ENCODE results near the gene ERN1. TPM values are rescaled to one million over a fixed set of nuclear protein-coding genes. Genes with fewer than 3 reads are reported as not detected.

The ERN1 gene
- total RNA-seq, 1 experiment from 2014 or later = 27.5 TPM

DNA sequence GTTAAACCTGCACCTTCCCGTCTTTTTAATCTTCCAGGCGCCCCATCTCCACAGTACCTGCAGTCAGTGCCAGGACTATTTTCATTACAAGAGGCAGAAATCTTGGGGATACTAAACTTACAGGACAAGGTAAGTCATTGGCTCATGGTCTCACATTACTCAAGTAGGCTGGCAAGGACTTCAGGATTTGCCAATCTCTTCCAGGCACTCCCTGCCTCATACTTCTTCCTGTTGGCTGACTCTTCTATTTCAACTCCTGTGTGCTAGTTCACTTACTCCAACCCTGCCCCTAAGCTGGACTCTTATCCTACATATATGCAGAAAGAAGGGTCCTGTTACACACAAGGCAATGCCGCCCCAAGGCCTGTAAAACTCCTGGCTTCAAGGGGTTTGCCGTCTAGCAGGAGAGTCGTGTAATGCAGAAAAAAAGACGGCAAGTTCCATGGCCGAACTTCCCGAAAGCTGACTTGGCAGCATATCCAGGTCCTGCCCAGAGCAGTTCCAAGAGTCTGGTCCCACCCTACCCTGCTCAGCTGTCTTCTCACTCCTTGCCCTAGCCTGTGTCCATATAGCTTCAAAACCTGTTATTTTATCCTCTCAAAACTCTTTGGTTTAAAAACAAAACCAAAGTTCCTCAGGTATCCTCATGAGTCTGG, 14.8 kb downstream of the ERN1 start:
- no peaks in the 10 kb centered on the region for H3K27me3 ChIP-seq (replicated peaks; ENCODE audit: control insufficient read depth, insufficient read depth, low read length)
- POLR2A ChIA-PET = interaction anchor here (0.6 kb wide), 1 partner anchor 11 kb away, joined by 3 read pairs; no protein-coding TSS in a partner anchor
- no peak overlapping the region for H3K27ac Mint-ChIP-seq (ENCODE audit: unreplicated experiment)
- CTCF ChIA-PET = no interaction called here
- peaks cover 16% of the 10 kb centered on the region for H3K4me1 Mint-ChIP-seq (ENCODE audit: low read depth, unreplicated experiment)
- intact Hi-C loops (cut with micrococcal nuclease; ENCODE audit: unreplicated experiment) = no loop called here
- BruUV-seq (replicated peaks) = no TSS peak
- no peaks in the 10 kb centered on the region for H3K9me3 ChIP-seq
- H3K27me3 Mint-ChIP-seq (ENCODE audit: insufficient read depth, unreplicated experiment) = no peaks in the 10 kb centered on the region
- H3K4me3 ChIP-seq (ENCODE audit: low read depth, low read length) = no peak overlapping the region
- peaks cover 11% of the 10 kb centered on the region for H3K36me3 Mint-ChIP-seq (ENCODE audit: insufficient read depth, unreplicated experiment)
- H3K4me3 Mint-ChIP-seq (ENCODE audit: unreplicated experiment) = no peak overlapping the region
- TF ChIP-seq, protein P1, sequence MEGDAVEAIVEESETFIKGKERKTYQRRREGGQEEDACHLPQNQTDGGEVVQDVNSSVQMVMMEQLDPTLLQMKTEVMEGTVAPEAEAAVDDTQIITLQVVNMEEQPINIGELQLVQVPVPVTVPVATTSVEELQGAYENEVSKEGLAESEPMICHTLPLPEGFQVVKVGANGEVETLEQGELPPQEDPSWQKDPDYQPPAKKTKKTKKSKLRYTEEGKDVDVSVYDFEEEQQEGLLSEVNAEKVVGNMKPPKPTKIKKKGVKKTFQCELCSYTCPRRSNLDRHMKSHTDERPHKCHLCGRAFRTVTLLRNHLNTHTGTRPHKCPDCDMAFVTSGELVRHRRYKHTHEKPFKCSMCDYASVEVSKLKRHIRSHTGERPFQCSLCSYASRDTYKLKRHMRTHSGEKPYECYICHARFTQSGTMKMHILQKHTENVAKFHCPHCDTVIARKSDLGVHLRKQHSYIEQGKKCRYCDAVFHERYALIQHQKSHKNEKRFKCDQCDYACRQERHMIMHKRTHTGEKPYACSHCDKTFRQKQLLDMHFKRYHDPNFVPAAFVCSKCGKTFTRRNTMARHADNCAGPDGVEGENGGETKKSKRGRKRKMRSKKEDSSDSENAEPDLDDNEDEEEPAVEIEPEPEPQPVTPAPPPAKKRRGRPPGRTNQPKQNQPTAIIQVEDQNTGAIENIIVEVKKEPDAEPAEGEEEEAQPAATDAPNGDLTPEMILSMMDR (IDR thresholded peaks at IDR 0.05; ENCODE audit: insufficient read depth in 1 of 2, low read depth in 1 of 2, low read length in 1 of 2, severe bottlenecking in 1 of 2, unreplicated experiment in 1 of 2) = no peak
- peaks cover 16% of the 10 kb centered on the region for H3K4me1 ChIP-seq
- H3K9me3 Mint-ChIP-seq (ENCODE audit: unreplicated experiment) = no peaks in the 10 kb centered on the region
- no peak for DNase-seq
- H3K36me3 ChIP-seq (ENCODE audit: control insufficient read depth, insufficient read depth, low read length) = no peaks in the 10 kb centered on the region

DNA sequence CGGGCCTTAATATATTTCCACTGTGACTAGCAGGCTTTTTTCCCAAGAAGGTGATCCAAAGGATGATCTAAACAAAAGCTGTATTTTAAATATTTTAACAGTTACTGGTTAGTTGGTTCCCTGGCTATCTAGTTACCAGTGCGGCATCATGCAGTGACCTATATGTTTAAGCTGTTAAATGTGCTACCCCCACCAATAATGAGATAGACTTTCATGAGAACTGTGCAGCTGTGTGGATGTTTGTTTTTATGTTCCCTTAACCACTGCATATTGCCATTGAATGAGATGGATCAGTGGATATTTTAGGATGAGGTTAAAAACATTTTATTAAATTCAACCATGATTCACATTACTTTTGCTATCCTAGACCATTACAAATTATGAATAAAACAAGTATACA, 16.9 kb downstream of the ERN1 start:
- Histone ChIP-seq H3K27me3 (replicated peaks; ENCODE audit: control insufficient read depth, insufficient read depth, low read length) (no peaks in the 10 kb centered on the region), H3K4me3 (ENCODE audit: low read depth, low read length) (no peak overlapping the region), H3K4me1 (peaks cover 28% of the 10 kb centered on the region), H3K36me3 (ENCODE audit: control insufficient read depth, insufficient read depth, low read length) (no peaks in the 10 kb centered on the region), H3K9me3 (no peaks in the 10 kb centered on the region)
- Mint-ChIP-seq H3K4me1 (ENCODE audit: low read depth, unreplicated experiment) (peaks cover 26% of the 10 kb centered on the region), H3K27ac (ENCODE audit: unreplicated experiment) (no peak overlapping the region), H3K27me3 (ENCODE audit: insufficient read depth, unreplicated experiment) (no peaks in the 10 kb centered on the region), H3K4me3 (ENCODE audit: unreplicated experiment) (no peak overlapping the region), H3K9me3 (ENCODE audit: unreplicated experiment) (no peaks in the 10 kb centered on the region), H3K36me3 (ENCODE audit: insufficient read depth, unreplicated experiment) (peaks cover 11% of the 10 kb centered on the region)
- no TSS peak for BruUV-seq (replicated peaks)
- CTCF ChIA-PET = no interaction called here
- POLR2A ChIA-PET = interaction anchor here (0.7 kb wide), 1 partner anchor 17 kb away, joined by 4 read pairs; no protein-coding TSS in a partner anchor
- no peak for DNase-seq
- intact Hi-C loops (cut with micrococcal nuclease; ENCODE audit: unreplicated experiment) = no loop called here
- TF ChIP-seq, protein P1 (IDR thresholded peaks at IDR 0.05; ENCODE audit: insufficient read depth in 1 of 2, low read depth in 1 of 2, low read length in 1 of 2, severe bottlenecking in 1 of 2, unreplicated experiment in 1 of 2) = no peak

GRCh38 chr17:64111831-64112230, 18.1 kb downstream of the ERN1 start:
- Mint-ChIP-seq H3K36me3 (ENCODE audit: insufficient read depth, unreplicated experiment) (peaks cover 5% of the 10 kb centered on the region), H3K4me3 (ENCODE audit: unreplicated experiment) (no peak overlapping the region), H3K9me3 (ENCODE audit: unreplicated experiment) (no peaks in the 10 kb centered on the region), H3K4me1 (ENCODE audit: low read depth, unreplicated experiment) (peaks cover 19% of the 10 kb centered on the region), H3K27ac (ENCODE audit: unreplicated experiment) (no peak overlapping the region), H3K27me3 (ENCODE audit: insufficient read depth, unreplicated experiment) (no peaks in the 10 kb centered on the region)
- no peaks in the 10 kb centered on the region for H3K9me3 ChIP-seq
- H3K4me1 ChIP-seq = peaks cover 18% of the 10 kb centered on the region
- BruUV-seq (replicated peaks) = no TSS peak
- DNase-seq = no peak
- intact Hi-C loops (cut with micrococcal nuclease; ENCODE audit: unreplicated experiment) = no loop called here
- ChIA-PET CTCF (no interaction called here), POLR2A (no interaction called here)
- H3K27me3 ChIP-seq (replicated peaks; ENCODE audit: control insufficient read depth, insufficient read depth, low read length) = no peaks in the 10 kb centered on the region
- TF ChIP-seq, protein P1 (IDR thresholded peaks at IDR 0.05; ENCODE audit: insufficient read depth in 1 of 2, low read depth in 1 of 2, low read length in 1 of 2, severe bottlenecking in 1 of 2, unreplicated experiment in 1 of 2) = no peak
- no peaks in the 10 kb centered on the region for H3K36me3 ChIP-seq (ENCODE audit: control insufficient read depth, insufficient read depth, low read length)
- no peak overlapping the region for H3K4me3 ChIP-seq (ENCODE audit: low read depth, low read length)

Measured in Caco-2 (cell line).